ENCODE data around the gene ZNF550. TPM values are rescaled to one million over a fixed set of nuclear protein-coding genes. Genes with fewer than 3 reads are reported as not detected.

Gene ZNF550
- total and polyA plus RNA-seq, 2 of the 13 experiments (the other 11 are each of a cell fraction or from before 2014, with no cell fraction given) = 8.6 to 9.1 TPM

DNA sequence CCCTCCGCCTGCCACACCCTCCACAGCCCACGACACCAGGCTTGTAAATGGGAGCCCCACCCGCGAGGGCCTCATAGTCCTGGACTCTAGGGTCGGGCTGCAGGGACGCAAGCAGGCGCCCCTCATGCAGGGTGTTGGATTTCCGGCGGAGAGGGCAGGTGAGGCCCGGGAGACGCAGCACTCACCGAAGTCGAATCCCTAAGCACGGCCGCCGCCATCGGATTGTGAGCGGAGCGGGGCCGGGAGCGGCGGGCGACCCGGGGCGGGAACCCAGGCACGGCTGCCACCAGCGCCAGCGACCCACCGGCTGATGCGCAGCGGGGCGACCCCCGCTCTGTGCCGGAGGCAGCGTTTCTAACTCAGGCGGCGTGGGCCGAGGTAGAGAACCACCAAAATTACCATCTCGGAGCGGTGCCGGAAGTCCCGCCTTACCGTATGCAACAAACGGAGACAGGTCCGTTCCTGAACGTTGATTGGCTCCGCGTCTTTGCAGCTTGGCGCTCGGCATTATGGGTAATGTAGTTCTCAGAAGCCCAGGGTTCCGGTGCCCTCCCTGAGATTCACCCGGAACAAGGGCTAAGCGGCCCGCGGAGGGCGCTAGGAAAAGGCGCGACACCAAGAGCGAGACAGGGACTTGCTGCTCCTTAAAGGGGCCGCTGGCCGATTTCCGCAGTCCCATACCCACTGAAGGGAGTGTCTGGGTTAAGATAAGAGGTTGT lies 19.0 kb upstream of the ZNF550 start, which contains the start of gene ZNF416 (continued):
- TF ChIP-seq MYNN (CRISPR knock-in tag; IDR thresholded peaks at IDR 0.05; ENCODE audit: low read depth) (peak; percentile 30; the same call in 1 of the 2 replicates), CAMTA2 (CRISPR knock-in tag; IDR thresholded peaks at IDR 0.05; ENCODE audit: borderline replicate concordance) (0 out of 2 replicates have a peak, but pooled peaks have one; percentile 39), KAT8 (CRISPR knock-in tag; IDR thresholded peaks at IDR 0.05) (peak; percentile 83), ERF (CRISPR knock-in tag; IDR thresholded peaks at IDR 0.05) (no peak), MTF1 (CRISPR knock-in tag; IDR thresholded peaks at IDR 0.05) (no peak), CBX2 (IDR thresholded peaks at IDR 0.05; ENCODE audit: low read depth, low read length) (no peak), CBX2 (CRISPR knock-in tag; IDR thresholded peaks at IDR 0.05; ENCODE audit: low read depth) (no peak), TP53 (CRISPR knock-in tag; conservative IDR thresholded peaks at IDR 0.05) (no peak), ZNF225 (CRISPR knock-in tag; IDR thresholded peaks at IDR 0.05) (peak; percentile 60; the same call in 1 of the 2 replicates), ZNF672 (CRISPR knock-in tag; IDR thresholded peaks at IDR 0.05) (no peak), KDM2A (CRISPR knock-in tag; IDR thresholded peaks at IDR 0.05; ENCODE audit: borderline replicate concordance, low read depth) (peak; percentile 89), SNRNP70 (IDR thresholded peaks at IDR 0.05; ENCODE audit: low read depth, low read length) (no peak), CEBPB (IDR thresholded peaks at IDR 0.05; ENCODE audit: borderline replicate concordance, low read depth, low read length) (no peak)
- TF ChIP-seq, protein P1, sequence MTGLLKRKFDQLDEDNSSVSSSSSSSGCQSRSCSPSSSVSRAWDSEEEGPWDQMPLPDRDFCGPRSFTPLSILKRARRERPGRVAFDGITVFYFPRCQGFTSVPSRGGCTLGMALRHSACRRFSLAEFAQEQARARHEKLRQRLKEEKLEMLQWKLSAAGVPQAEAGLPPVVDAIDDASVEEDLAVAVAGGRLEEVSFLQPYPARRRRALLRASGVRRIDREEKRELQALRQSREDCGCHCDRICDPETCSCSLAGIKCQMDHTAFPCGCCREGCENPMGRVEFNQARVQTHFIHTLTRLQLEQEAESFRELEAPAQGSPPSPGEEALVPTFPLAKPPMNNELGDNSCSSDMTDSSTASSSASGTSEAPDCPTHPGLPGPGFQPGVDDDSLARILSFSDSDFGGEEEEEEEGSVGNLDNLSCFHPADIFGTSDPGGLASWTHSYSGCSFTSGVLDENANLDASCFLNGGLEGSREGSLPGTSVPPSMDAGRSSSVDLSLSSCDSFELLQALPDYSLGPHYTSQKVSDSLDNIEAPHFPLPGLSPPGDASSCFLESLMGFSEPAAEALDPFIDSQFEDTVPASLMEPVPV (CRISPR knock-in tag; IDR thresholded peaks at IDR 0.05) = no peak
- TF ChIP-seq, protein P2, sequence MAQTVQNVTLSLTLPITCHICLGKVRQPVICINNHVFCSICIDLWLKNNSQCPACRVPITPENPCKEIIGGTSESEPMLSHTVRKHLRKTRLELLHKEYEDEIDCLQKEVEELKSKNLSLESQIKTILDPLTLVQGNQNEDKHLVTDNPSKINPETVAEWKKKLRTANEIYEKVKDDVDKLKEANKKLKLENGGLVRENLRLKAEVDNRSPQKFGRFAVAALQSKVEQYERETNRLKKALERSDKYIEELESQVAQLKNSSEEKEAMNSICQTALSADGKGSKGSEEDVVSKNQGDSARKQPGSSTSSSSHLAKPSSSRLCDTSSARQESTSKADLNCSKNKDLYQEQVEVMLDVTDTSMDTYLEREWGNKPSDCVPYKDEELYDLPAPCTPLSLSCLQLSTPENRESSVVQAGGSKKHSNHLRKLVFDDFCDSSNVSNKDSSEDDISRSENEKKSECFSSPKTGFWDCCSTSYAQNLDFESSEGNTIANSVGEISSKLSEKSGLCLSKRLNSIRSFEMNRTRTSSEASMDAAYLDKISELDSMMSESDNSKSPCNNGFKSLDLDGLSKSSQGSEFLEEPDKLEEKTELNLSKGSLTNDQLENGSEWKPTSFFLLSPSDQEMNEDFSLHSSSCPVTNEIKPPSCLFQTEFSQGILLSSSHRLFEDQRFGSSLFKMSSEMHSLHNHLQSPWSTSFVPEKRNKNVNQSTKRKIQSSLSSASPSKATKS (CRISPR knock-in tag; IDR thresholded peaks at IDR 0.05) = no peak
- TF ChIP-seq, protein P3, sequence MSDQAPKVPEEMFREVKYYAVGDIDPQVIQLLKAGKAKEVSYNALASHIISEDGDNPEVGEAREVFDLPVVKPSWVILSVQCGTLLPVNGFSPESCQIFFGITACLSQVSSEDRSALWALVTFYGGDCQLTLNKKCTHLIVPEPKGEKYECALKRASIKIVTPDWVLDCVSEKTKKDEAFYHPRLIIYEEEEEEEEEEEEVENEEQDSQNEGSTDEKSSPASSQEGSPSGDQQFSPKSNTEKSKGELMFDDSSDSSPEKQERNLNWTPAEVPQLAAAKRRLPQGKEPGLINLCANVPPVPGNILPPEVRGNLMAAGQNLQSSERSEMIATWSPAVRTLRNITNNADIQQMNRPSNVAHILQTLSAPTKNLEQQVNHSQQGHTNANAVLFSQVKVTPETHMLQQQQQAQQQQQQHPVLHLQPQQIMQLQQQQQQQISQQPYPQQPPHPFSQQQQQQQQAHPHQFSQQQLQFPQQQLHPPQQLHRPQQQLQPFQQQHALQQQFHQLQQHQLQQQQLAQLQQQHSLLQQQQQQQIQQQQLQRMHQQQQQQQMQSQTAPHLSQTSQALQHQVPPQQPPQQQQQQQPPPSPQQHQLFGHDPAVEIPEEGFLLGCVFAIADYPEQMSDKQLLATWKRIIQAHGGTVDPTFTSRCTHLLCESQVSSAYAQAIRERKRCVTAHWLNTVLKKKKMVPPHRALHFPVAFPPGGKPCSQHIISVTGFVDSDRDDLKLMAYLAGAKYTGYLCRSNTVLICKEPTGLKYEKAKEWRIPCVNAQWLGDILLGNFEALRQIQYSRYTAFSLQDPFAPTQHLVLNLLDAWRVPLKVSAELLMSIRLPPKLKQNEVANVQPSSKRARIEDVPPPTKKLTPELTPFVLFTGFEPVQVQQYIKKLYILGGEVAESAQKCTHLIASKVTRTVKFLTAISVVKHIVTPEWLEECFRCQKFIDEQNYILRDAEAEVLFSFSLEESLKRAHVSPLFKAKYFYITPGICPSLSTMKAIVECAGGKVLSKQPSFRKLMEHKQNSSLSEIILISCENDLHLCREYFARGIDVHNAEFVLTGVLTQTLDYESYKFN (CRISPR knock-in tag; conservative IDR thresholded peaks at IDR 0.05) = no peak
- TF ChIP-seq, protein P4, sequence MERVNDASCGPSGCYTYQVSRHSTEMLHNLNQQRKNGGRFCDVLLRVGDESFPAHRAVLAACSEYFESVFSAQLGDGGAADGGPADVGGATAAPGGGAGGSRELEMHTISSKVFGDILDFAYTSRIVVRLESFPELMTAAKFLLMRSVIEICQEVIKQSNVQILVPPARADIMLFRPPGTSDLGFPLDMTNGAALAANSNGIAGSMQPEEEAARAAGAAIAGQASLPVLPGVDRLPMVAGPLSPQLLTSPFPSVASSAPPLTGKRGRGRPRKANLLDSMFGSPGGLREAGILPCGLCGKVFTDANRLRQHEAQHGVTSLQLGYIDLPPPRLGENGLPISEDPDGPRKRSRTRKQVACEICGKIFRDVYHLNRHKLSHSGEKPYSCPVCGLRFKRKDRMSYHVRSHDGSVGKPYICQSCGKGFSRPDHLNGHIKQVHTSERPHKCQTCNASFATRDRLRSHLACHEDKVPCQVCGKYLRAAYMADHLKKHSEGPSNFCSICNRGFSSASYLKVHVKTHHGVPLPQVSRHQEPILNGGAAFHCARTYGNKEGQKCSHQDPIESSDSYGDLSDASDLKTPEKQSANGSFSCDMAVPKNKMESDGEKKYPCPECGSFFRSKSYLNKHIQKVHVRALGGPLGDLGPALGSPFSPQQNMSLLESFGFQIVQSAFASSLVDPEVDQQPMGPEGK (CRISPR knock-in tag; IDR thresholded peaks at IDR 0.05) = no peak
- TF ChIP-seq, protein P5, sequence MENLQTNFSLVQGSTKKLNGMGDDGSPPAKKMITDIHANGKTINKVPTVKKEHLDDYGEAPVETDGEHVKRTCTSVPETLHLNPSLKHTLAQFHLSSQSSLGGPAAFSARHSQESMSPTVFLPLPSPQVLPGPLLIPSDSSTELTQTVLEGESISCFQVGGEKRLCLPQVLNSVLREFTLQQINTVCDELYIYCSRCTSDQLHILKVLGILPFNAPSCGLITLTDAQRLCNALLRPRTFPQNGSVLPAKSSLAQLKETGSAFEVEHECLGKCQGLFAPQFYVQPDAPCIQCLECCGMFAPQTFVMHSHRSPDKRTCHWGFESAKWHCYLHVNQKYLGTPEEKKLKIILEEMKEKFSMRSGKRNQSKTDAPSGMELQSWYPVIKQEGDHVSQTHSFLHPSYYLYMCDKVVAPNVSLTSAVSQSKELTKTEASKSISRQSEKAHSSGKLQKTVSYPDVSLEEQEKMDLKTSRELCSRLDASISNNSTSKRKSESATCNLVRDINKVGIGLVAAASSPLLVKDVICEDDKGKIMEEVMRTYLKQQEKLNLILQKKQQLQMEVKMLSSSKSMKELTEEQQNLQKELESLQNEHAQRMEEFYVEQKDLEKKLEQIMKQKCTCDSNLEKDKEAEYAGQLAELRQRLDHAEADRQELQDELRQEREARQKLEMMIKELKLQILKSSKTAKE (CRISPR knock-in tag; IDR thresholded peaks at IDR 0.05; ENCODE audit: borderline replicate concordance) = no peak

All from HepG2 (cell line).